Stomach (tissue), 4 donors: ENCODE measurements around the gene OR9Q1.

Experiments
- CTCF ChIP-seq, 7 experiments: fragments of 450-650 bp in 4 of 7; fragments of 200-600 bp in 3 of 7; sonication (generic) in 3 of 7; IDR thresholded peaks; one replicate each; pipeline ENCODE4 v1.5.1; 2016 to 2019; ENCODE audit warnings: antibody characterized with exemption in 7 of 7, control low read depth in 2 of 7, mild to moderate bottlenecking in 1 of 7
- EP300 ChIP-seq: sonication (generic); formaldehyde crosslinking; IDR thresholded peaks from one replicate; pipeline ENCODE4 v1.6.1; 2017; ENCODE audit warnings: antibody characterized with exemption
- POLR2A ChIP-seq, 4 donors: fragments of 450-650 bp; IDR thresholded peaks; one replicate each; pipeline ENCODE4 v1.6.1; 2016; ENCODE audit warnings: antibody characterized with exemption in 4 of 4, control low read depth in 2 of 4, mild to moderate bottlenecking in 1 of 4, moderate library complexity in 1 of 4
- POLR2AphosphoS5 ChIP-seq, 3 donors: sonication (generic); formaldehyde crosslinking; IDR thresholded peaks; one replicate each; pipeline ENCODE4 v1.6.1; 2016; ENCODE audit warnings: antibody characterized with exemption in 3 of 3

GRCh38 chr11:58204042-58204441 is 180.4 kb downstream of the OR9Q1 start, which contains the start of gene OR1S2:
- no peak for TF ChIP-seq CTCF (IDR thresholded peaks at IDR 0.05)
- TF ChIP-seq POLR2AphosphoS5 (IDR thresholded peaks at IDR 0.05) = no peak
- no peak for TF ChIP-seq POLR2A (IDR thresholded peaks at IDR 0.05)
- TF ChIP-seq EP300 = no peak
